HG02759 (cell line): ENCODE data around the gene RAPGEFL1.
"Not testable (repeated sequence)": the region's sequence is repeated elsewhere in the genome, so short reads cannot be mapped to it uniquely, and the experiment has no call there.

Experiments
- ATAC-seq: cut with Tn5 transposase; IDR thresholded peaks from one replicate; pipeline ENCODE4 v1.9.1; 2021; ENCODE audit warnings: mild to moderate bottlenecking, moderate library complexity; ENCODE audit not compliant: unreplicated experiment

Gene RAPGEFL1

DNA sequence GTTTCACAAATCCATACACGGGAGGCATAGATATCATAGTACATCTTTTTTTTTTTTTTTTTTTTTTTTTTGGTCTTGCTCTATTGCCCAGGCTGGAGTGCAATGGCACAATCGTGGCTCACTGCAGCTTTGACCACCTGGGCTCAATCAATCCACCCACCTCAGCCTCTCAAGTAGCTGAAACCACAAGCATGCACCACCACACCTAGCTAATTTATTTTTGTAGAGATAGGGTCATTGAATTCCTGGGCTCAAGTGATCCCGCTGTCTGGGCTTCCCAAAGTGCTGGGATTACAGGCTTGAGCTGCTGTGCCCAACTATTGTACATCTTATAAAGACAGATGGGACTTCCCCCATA, 3.5 kb upstream of the RAPGEFL1 start:
- ATAC-seq, result no peak

GRCh38 chr17:40174514-40174913, 2.8 kb upstream of the RAPGEFL1 start:
- no peak for ATAC-seq

GRCh38 chr17:40175928-40176753, 1.1 kb upstream of the RAPGEFL1 start:
- no peak for ATAC-seq

GRCh38 chr17:40176754-40177110, 538 bp upstream of the RAPGEFL1 start:
- ATAC-seq, result no peak

DNA sequence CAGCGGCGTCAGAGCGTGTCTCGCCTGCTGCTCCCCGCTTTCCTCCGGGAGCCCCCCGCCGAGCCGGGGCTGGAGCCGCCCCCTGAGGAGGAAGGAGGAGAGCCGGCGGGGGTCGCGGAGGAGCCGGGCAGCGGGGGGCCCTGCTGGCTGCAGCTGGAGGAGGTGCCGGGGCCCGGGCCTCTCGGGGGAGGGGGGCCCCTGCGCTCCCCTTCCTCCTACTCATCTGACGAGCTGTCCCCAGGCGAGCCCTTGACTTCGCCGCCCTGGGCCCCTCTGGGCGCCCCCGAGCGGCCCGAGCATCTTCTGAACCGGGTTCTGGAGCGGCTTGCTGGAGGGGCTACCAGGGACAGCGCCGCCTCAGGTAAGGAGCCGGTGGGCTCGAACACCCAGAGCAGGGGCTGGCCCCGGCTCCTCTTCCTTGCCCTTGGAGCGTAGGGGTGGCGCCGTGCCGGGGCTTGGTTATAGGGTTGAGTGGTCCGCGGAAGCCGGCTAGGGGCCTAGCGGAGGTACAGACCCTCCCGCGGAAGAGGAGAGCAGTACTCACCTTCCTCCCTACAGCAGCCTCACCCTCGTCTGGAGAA, 841 bp downstream of the RAPGEFL1 start:
- ATAC-seq, result no peak

- ATAC-seq, result no peak
These were observed 1.4 kb downstream of the RAPGEFL1 start for GRCh38 chr17:40178660-40179059.

GRCh38 chr17:40179923-40180659, 2.8 kb downstream of the RAPGEFL1 start:
- no peak for ATAC-seq

DNA sequence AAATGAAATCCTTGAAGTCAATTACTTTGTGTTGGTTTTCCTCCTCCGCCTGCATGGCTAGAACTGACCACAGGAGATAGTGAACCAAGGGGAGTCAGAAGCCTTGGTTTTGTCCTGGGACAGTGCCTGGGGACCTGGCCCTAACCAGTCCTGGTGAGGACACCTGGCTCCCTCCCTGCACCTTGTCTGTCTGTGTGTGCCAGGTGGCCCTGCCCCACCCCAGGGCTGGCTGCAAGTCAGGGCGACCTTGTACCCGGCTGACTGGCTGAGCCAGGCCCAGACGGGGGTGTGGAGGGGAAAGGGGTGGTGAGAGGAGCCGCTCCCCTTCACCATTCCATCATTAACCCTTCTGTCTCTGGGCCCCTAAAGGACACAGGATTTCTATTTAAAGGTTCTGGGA, 3.4 kb downstream of the RAPGEFL1 start:
- no peak for ATAC-seq

DNA sequence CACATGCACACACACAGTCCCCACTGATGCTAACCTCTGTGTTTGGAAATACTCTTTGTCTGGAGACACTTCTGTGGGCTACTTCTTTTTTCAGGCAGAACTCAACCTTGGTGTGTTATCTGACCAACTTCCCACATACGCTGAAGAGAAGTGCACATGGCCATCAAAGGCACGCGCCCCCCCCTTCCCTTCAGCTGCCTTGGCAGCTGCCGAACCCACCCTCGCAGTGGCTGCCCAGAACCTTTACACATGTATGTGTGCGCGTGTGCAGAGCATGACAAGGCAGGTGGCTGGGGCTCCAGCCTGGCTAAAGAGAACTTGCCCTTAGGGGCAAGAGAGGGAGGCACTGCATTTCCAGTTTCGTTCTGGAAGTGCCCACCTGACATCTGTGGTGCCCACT, 3.9 kb downstream of the RAPGEFL1 start:
- no peak for ATAC-seq

GRCh38 chr17:40182606-40183005, 5.3 kb downstream of the RAPGEFL1 start:
- ATAC-seq, result no peak

GRCh38 chr17:40187238-40187637, 10.0 kb downstream of the RAPGEFL1 start:
- ATAC-seq, result no peak

DNA sequence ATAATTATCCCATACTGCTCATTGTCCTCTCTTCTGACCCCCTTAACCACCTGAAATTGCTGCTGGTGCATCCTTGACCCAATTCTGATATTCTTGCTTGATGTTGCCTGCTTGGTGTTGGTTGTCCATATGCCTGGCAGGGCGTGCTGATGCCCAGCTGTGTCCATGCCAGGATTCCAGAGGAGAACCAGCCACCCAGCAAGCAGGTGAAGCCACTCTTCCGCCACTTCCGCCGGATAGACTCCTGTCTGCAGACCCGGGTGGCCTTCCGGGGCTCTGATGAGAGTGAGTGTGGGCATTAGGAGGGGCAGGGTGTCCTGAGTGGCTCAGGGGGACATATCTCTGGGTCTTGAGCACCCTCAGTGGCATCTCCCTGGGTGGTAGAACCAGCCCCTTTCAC, 11.4 kb downstream of the RAPGEFL1 start:
- no peak for ATAC-seq

DNA sequence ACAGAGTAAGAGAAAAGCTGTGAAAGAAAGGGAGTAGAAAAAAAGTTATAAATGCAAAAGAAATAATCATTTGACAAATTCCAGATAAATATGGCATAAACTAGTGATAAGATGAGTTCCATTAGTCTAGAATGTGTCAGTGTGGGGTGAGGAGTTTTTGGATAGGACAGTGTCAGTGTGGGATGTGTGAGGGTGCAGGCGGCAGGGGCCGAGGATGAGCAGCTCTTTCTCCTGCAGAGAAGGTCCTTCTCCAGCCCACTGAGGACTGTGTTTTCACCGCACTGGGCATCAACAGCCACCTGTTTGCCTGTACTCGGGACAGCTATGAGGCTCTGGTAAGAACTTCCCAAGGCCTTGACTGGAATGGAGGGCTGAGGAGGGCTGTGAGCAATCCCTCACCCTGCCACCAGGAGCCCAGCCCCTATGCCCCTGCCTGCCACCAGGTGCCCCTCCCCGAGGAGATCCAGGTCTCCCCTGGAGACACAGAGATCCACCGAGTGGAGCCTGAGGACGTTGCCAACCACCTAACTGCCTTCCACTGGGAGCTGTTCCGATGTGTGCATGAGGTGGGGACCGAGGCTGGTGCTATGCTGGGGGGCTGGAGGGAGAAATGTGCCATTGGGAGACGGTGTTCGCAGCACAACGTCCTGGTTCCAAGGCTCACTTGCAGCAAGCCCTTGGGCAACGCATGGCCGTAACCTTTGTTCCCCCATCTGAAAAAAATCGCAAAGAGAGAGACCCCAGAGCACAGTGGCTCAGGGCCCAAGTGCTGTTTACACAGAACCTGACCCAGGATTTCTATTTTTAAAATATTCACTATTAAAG, 13.1 kb downstream of the RAPGEFL1 start:
- ATAC-seq, result no peak

DNA sequence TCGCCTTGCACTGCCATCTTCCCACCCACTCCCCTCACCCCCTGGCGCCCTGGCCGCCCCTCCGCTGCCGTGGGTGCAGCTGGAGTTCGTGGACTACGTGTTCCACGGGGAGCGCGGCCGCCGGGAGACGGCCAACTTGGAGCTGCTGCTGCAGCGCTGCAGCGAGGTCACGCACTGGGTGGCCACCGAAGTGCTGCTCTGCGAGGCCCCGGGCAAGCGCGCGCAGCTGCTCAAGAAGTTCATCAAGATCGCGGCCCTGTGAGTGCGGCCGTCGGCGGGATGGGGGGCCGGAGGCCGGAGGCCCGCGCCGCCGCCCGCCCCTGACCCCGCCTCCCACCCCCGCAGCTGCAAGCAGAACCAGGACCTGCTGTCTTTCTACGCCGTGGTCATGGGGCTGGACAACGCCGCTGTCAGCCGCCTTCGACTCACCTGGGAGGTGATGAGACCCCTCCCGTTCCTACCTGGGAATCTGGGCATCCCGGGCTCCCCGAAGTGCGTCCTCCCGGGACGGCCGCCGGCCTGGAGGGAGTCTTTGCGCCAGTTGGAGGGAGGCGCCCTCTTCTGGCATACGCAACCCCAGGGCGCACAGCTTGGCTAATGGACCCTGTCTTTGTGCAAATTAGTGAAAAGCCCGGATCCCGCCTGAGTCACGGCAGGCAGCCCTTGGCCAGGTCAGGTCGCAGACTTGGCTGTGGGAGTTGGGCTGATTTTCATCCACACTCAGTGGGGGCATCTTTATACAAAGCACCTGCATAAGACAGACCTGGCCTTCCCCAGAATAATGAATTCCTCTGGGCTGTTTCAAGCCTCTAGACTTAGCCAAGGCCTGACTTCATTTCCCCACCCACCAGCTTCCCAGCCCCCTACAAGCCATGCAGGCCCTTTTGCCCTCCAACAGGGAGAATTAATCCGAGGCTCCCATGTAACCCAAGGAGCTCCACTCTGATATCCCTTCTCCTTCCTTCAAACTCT, 14.3 kb downstream of the RAPGEFL1 start:
- peak; percentile 80 for ATAC-seq

- ATAC-seq, result no peak
These were observed 15.7 kb downstream of the RAPGEFL1 start for GRCh38 chr17:40192961-40193360.

DNA sequence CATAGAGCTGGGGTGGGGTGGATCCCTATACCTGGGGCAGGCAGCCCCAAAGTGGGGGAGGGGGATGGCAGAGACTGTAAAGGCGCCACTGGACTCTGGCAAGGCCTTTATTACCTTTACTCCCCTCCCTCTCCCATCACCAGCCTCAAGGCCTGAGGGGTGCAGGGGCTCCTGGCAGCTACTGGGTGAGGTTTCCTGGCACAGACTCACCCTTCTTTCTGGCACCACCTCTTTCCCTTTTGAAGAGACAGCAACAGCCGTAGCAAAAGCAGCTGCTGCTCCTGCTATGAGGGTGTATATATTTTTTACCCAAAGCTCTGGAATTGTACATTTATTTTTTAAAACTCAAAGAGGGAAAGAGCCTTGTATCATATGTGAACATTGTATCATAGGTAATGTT, 17.6 kb downstream of the RAPGEFL1 start:
- ATAC-seq, result no peak

GRCh38 chr17:40197550-40197949, 20.3 kb downstream of the RAPGEFL1 start:
- ATAC-seq, result no peak

- ATAC-seq, result not testable (repeated sequence)
These were observed 20.7 kb downstream of the RAPGEFL1 start for GRCh38 chr17:40197965-40198456.

- ATAC-seq, result no peak
These were observed 21.3 kb downstream of the RAPGEFL1 start for GRCh38 chr17:40198576-40198975.

DNA sequence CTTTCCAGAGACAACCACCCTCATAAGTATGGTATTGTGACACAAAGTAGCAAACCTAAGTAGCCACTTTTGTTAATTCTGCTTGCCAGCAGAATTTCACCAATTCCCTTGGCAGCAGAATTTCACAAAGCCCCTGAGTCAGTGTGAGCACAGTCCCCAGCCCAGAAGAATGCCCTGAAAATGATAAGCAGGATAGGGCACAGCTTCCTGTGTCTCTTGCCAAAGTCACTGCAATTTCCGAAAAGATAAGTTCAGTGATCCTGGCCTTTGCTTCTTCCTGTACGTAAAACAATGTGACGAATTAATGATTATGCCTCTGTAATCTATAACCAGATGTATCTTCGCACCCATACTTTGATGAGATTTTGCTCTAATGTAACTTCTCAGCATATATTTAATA, 25.9 kb downstream of the RAPGEFL1 start:
- no peak for ATAC-seq
